Measurements from ENCODE around the gene RAB6B. TPM values are rescaled to one million over a fixed set of nuclear protein-coding genes. Genes with fewer than 3 reads are reported as not detected.
A peak's percentile ranks its signal among the peaks of the same experiment; 100 is the strongest.

Gene RAB6B
- total and polyA plus RNA-seq, 2 of the 4 experiments (the other 2 are of a cell fraction): 0.18 to 1.2 TPM

DNA sequence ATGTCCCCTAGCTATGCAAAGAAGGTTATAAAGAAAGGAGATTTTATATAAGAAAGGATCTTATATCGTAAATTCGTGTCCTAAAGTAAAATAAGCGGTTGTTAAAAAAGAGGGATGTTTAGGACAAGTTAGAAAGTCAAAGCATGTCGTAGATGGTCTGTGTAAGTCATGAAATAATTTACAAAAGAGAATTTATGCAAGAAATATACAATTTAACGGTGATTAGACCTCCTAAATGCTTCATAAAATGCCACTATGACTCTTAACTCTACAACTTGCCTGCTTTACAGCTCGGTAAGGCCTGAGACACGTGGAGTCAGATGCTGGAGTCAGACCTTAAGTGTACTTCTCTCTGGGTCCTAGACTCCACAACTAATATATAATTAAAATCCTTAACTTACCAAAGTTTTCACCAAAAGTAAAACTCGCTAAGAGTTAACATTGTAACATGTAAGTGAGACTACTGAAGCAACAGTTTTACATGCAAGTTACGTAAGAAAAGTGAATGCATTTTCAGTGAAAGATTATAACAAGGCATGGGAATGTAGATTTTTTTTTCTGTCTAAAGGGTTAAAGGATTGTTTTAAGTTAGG is 103.4 kb downstream of the RAB6B start:
- POLR2A ChIA-PET (ENCODE audit: unreplicated experiment): no interaction called here
- Histone ChIP-seq H3K9me1 (ENCODE audit: insufficient read depth, low read length) (no peaks in the 10 kb centered on the region), H4K20me1 (ENCODE audit: insufficient read depth, low read length) (no peaks in the 10 kb centered on the region), H4K8ac (ENCODE audit: low read depth in 2 of 2, low read length in 2 of 2) (no peak overlapping the region), H3K27ac (ENCODE audit: insufficient read depth, low read length) (no peak overlapping the region), H3K4ac (ENCODE audit: low read depth, low read length) (no peak overlapping the region), H2BK120ac (ENCODE audit: low read depth, low read length) (no peak overlapping the region), H3K4me2 (ENCODE audit: low read depth, low read length) (no peak overlapping the region), H4K91ac (ENCODE audit: insufficient read depth, low read depth, low read length) (no peak overlapping the region), H2AK5ac (ENCODE audit: low read depth, low read length) (no peak overlapping the region), H3K23ac (ENCODE audit: low read depth, low read length) (no peak overlapping the region), H2AFZ (replicated peaks; ENCODE audit: low read length, poor library complexity) (no peak overlapping the region), H4K5ac (ENCODE audit: low read depth, low read length) (no peak overlapping the region), H3K14ac (replicated peaks; ENCODE audit: low read depth, low read length) (no peak overlapping the region), H2BK20ac (ENCODE audit: low read depth, low read length) (no peak overlapping the region), H3K18ac (ENCODE audit: low read depth, low read length) (no peak overlapping the region), H3K36me3 (ENCODE audit: control insufficient read depth, insufficient read depth, low read length) (no peaks in the 10 kb centered on the region), H2AK9ac (replicated peaks; ENCODE audit: low read depth, low read length, poor library complexity) (no peak overlapping the region), H2BK5ac (ENCODE audit: low read depth, low read length, poor library complexity, severe bottlenecking) (no peak overlapping the region), H3K4me3 (ENCODE audit: insufficient read depth, low read depth, low read length) (no peak overlapping the region), H3K9me3 (ENCODE audit: control insufficient read depth, insufficient read depth, low read length) (peaks cover 4% of the 10 kb centered on the region), H3K56ac (ENCODE audit: extremely low read depth, insufficient read depth, low read length) (no peak overlapping the region), H3K4me1 (ENCODE audit: control insufficient read depth, insufficient read depth, low read length) (no peaks in the 10 kb centered on the region), H3K9ac (ENCODE audit: low read depth, low read length) (no peak overlapping the region), H3K27me3 (ENCODE audit: control insufficient read depth, insufficient read depth, low read length) (no peaks in the 10 kb centered on the region), H2BK15ac (ENCODE audit: low read depth, low read length) (no peak overlapping the region), H3K79me1 (ENCODE audit: low read depth in 1 of 2, low read length in 2 of 2) (no peaks in the 10 kb centered on the region)
- intact Hi-C loops (cut with micrococcal nuclease) (no loop called here), in situ Hi-C loops (cut with MboI; ENCODE audit: low sequenced_read_pairs) (no loop called here), dilution Hi-C loops (cut with HindIII; ENCODE audit: low sequenced_read_pairs, unreplicated experiment) (no loop called here)
- WGBS, 2 experiments (ENCODE audit: extremely low coverage in 2 of 2, insufficient read length in 1 of 2): 100% methylated on average over 1 of the region's 9 CpGs; no CpG with 5 or more reads in 1 of the 2 experiments
- ATAC-seq (ENCODE audit: low read depth) (no peak), DNase-seq (peak; percentile 5)
- no TSS peak for BruUV-seq (replicated peaks)
- TF ChIP-seq CHD1 (IDR thresholded peaks at IDR 0.05; ENCODE audit: low read depth, low read length) (no peak), RFX5 (IDR thresholded peaks at IDR 0.05; ENCODE audit: low read depth, low read length) (no peak), RAD21 (IDR thresholded peaks at IDR 0.05; ENCODE audit: low read length) (no peak), BHLHE40 (IDR thresholded peaks at IDR 0.05; ENCODE audit: low read depth, low read length) (no peak), POLR2A (IDR thresholded peaks at IDR 0.05; ENCODE audit: low read depth, low read length) (no peak), FOS (IDR thresholded peaks at IDR 0.05; ENCODE audit: low read depth, low read length) (no peak), RCOR1 (IDR thresholded peaks at IDR 0.05; ENCODE audit: insufficient replicate concordance, low read length) (no peak), MXI1 (IDR thresholded peaks at IDR 0.05; ENCODE audit: borderline replicate concordance, low read depth, low read length) (no peak), CEBPB (IDR thresholded peaks at IDR 0.05; ENCODE audit: low read depth, low read length) (no peak), MAZ (IDR thresholded peaks at IDR 0.05; ENCODE audit: borderline replicate concordance, low read depth, low read length) (no peak), SMC3 (IDR thresholded peaks at IDR 0.05; ENCODE audit: low read depth, low read length) (no peak), MAFK (IDR thresholded peaks at IDR 0.05; ENCODE audit: low read depth, low read length) (no peak), NFE2L2 (IDR thresholded peaks at IDR 0.05; ENCODE audit: low read depth, low read length) (no peak)
- TF ChIP-seq, protein P1, sequence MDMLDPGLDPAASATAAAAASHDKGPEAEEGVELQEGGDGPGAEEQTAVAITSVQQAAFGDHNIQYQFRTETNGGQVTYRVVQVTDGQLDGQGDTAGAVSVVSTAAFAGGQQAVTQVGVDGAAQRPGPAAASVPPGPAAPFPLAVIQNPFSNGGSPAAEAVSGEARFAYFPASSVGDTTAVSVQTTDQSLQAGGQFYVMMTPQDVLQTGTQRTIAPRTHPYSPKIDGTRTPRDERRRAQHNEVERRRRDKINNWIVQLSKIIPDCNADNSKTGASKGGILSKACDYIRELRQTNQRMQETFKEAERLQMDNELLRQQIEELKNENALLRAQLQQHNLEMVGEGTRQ (IDR thresholded peaks at IDR 0.05; ENCODE audit: low read depth, low read length): no peak
- TF ChIP-seq, protein P2, sequence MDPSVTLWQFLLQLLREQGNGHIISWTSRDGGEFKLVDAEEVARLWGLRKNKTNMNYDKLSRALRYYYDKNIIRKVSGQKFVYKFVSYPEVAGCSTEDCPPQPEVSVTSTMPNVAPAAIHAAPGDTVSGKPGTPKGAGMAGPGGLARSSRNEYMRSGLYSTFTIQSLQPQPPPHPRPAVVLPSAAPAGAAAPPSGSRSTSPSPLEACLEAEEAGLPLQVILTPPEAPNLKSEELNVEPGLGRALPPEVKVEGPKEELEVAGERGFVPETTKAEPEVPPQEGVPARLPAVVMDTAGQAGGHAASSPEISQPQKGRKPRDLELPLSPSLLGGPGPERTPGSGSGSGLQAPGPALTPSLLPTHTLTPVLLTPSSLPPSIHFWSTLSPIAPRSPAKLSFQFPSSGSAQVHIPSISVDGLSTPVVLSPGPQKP (IDR thresholded peaks at IDR 0.05; ENCODE audit: borderline replicate concordance, low read depth, low read length): no peak
- TF ChIP-seq, protein P3, sequence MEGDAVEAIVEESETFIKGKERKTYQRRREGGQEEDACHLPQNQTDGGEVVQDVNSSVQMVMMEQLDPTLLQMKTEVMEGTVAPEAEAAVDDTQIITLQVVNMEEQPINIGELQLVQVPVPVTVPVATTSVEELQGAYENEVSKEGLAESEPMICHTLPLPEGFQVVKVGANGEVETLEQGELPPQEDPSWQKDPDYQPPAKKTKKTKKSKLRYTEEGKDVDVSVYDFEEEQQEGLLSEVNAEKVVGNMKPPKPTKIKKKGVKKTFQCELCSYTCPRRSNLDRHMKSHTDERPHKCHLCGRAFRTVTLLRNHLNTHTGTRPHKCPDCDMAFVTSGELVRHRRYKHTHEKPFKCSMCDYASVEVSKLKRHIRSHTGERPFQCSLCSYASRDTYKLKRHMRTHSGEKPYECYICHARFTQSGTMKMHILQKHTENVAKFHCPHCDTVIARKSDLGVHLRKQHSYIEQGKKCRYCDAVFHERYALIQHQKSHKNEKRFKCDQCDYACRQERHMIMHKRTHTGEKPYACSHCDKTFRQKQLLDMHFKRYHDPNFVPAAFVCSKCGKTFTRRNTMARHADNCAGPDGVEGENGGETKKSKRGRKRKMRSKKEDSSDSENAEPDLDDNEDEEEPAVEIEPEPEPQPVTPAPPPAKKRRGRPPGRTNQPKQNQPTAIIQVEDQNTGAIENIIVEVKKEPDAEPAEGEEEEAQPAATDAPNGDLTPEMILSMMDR (conservative IDR thresholded peaks at IDR 0.05; ENCODE audit: low read depth, low read length): no peak
- CTCF ChIA-PET: no interaction called here
